ENCODE results near the gene DHX40. TPM values are rescaled to one million over a fixed set of nuclear protein-coding genes. Genes with fewer than 3 reads are reported as not detected.
"Not testable (repeated sequence)": the region's sequence is repeated elsewhere in the genome, so short reads cannot be mapped to it uniquely, and the experiment has no call there.

DHX40 gene
- total RNA-seq, 1 experiment from 2014 or later, result 23.3 TPM

DNA sequence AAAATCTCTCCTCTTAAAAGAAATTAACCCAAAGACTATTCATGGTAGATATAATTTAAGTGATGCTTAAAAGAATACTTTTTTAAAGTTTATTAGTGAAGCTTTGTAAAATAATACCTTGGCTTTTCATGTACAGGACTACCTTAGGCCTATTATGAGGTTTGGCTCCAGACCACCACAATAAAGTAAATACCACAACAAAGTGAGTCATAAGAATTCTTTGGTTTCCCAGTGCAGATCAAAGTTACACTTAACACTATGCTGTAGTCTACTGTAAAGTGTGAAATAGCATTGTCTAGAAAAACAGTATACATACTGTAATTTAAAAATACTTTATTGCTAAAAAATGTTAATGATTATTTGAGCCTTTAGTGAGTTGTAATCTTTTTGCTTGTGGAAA is 85.9 kb downstream of the DHX40 start:
- no peak overlapping the region for H3K4me3 Mint-ChIP-seq (ENCODE audit: unreplicated experiment)
- ChIA-PET CTCF (interaction anchor here (0.8 kb wide), 1 partner anchor 335 kb away, joined by 3 read pairs; no protein-coding TSS in a partner anchor), POLR2A (interaction anchor here (0.7 to 1.2 kb wide), 4 partner anchors 10 to 51 kb away, joined by 3 read pairs; no protein-coding TSS in a partner anchor)
- H3K27ac Mint-ChIP-seq (ENCODE audit: low read depth, unreplicated experiment), result no peak overlapping the region
- no peaks in the 10 kb centered on the region for H3K9me3 Mint-ChIP-seq (ENCODE audit: unreplicated experiment)
- TF ChIP-seq CTCF (IDR thresholded peaks at IDR 0.05; ENCODE audit: unreplicated experiment), result no peak
- DNase-seq (ENCODE audit: unreplicated experiment), result no peak
- BruUV-seq (replicated peaks), result no TSS peak
- no peaks in the 10 kb centered on the region for H3K27me3 Mint-ChIP-seq (ENCODE audit: insufficient read depth, unreplicated experiment)
- intact Hi-C loops (cut with micrococcal nuclease), result no loop called here
- peaks cover 6% of the 10 kb centered on the region for H3K4me1 Mint-ChIP-seq (ENCODE audit: insufficient read depth, unreplicated experiment)
- peaks cover 96% of the 10 kb centered on the region for H3K36me3 Mint-ChIP-seq (ENCODE audit: insufficient read depth, unreplicated experiment)

GRCh38 chr17:59652119-59652518 is 86.7 kb downstream of the DHX40 start:
- DNase-seq (ENCODE audit: unreplicated experiment), result peak; percentile 11
- no peaks in the 10 kb centered on the region for H3K27me3 Mint-ChIP-seq (ENCODE audit: insufficient read depth, unreplicated experiment)
- intact Hi-C loops (cut with micrococcal nuclease), result no loop called here
- TF ChIP-seq CTCF (IDR thresholded peaks at IDR 0.05; ENCODE audit: unreplicated experiment), result no peak
- H3K36me3 Mint-ChIP-seq (ENCODE audit: insufficient read depth, unreplicated experiment), result peaks cover 96% of the 10 kb centered on the region
- ChIA-PET CTCF (interaction anchor here (0.8 kb wide), 1 partner anchor 335 kb away, joined by 3 read pairs; no protein-coding TSS in a partner anchor), POLR2A (interaction anchor here (0.6 to 1.2 kb wide), 5 partner anchors 9 to 56 kb away, joined by 3 read pairs; partner anchors contain the start of genes PTRH2 and VMP1)
- H3K4me1 Mint-ChIP-seq (ENCODE audit: insufficient read depth, unreplicated experiment), result peaks cover 6% of the 10 kb centered on the region
- no TSS peak for BruUV-seq (replicated peaks)
- no peak overlapping the region for H3K4me3 Mint-ChIP-seq (ENCODE audit: unreplicated experiment)
- no peak overlapping the region for H3K27ac Mint-ChIP-seq (ENCODE audit: low read depth, unreplicated experiment)
- H3K9me3 Mint-ChIP-seq (ENCODE audit: unreplicated experiment), result no peaks in the 10 kb centered on the region

- peak overlapping the region; percentile 31 for H3K27ac Mint-ChIP-seq (ENCODE audit: low read depth, unreplicated experiment)
- intact Hi-C loops (cut with micrococcal nuclease); H3K4me1 Mint-ChIP-seq (ENCODE audit: insufficient read depth, unreplicated experiment); H3K4me3 Mint-ChIP-seq (ENCODE audit: unreplicated experiment); H3K9me3 Mint-ChIP-seq (ENCODE audit: unreplicated experiment); H3K27me3 Mint-ChIP-seq (ENCODE audit: insufficient read depth, unreplicated experiment); BruUV-seq (replicated peaks): not testable (repeated sequence)
- DNase-seq (ENCODE audit: unreplicated experiment), result peak; percentile 75
- ChIA-PET CTCF (interaction anchor here (0.6 kb wide), 1 partner anchor 112 kb away, joined by 6 read pairs; no protein-coding TSS in a partner anchor), POLR2A (interaction anchor here (0.7 to 3.2 kb wide), 6 partner anchors 13 to 91 kb away, joined by 3 to 18 read pairs (median 3); partner anchors contain the start of genes CLTC and DHX40)
- peaks cover 97% of the 10 kb centered on the region for H3K36me3 Mint-ChIP-seq (ENCODE audit: insufficient read depth, unreplicated experiment)
These were observed 91.2 kb downstream of the DHX40 start for GRCh38 chr17:59656624-59657023.

Other genes with a start within 250 kb of the DHX40 start
- 1.9 and 2.1 TPM in 2 replicates for gene YPEL2, start 234.0 kb upstream of the DHX40 start, total RNA-seq (2022)
- gene CLTC, start 54.3 kb downstream of the DHX40 start, total RNA-seq (2022), result 240 and 288 TPM in 2 replicates
- gene PTRH2, start 141.8 kb downstream of the DHX40 start, total RNA-seq (2022), result 47.5 and 51.7 TPM in 2 replicates
- 205 and 228 TPM in 2 replicates for gene VMP1, start 142.0 kb downstream of the DHX40 start, total RNA-seq (2022)

Measured in MCF 10A (cell line).